Stimulated activated CD8-positive, alpha-beta memory T cell treated with anti-CD3 and anti-CD28 coated beads, Interleukin-15, amount 100 ng/mL, for 48 hours (primary cell): ENCODE data around the gene STAMBP.
"Not testable (repeated sequence)": the region's sequence is repeated elsewhere in the genome, so short reads cannot be mapped to it uniquely, and the experiment has no call there.

Experiments used
- DNase-seq, 2 donors: peaks; one replicate each; pipeline ENCODE4 v3.0.0-alpha.2; 2020; ENCODE audit warnings: low read depth in 2 of 2

The STAMBP gene

GRCh38 chr2:73828818-73829570, at the start of gene STAMBP:
TSS of gene STAMBP (plus strand) at chr2:73828961. CDS start at chr2:73830857, 1,896 bp downstream.
- peak; percentile 82 to 83 for DNase-seq

DNA sequence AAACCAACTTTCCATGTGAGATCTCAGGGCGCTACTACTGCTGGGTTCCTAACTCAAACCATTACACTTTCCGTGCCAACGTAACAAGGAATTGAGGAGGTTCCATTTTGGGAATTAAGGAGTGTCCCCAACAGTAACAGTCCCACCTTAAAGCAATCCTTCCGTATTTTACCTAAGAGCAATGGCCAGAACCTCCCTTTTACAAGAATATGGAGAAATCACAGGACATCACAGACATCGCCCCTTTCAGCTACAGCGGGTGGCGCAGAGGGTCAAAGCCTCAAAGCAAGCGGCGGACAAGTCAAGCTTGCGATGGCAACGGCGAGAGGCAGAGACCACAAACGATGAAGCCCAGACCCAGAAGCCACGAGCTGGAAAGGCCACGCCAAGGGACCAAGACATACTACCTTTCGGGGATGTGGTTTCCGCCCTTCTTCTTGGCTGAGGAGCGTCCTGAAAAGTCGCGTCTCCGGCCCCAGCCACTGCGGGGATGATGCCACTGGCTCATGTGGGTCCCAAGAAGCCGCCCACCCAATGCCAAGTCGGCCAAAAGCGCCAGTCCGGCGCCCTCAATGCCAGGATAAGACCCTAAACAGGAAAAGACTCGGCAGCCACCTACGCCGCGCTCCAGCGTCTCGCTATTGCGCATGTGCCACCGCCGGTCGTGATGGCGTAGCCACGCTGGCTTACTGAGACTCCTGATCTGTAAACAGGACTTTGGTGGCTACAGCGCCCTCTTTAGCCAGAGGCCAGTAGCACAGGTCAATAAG, 49.1 kb upstream of the STAMBP start, which contains the start of gene DUSP11:
Gene DUSP11 (minus strand): TSS at position 637 of the 770 bp plus-strand sequence. CDS start 129 bp downstream, at position 508.
- peak; percentile 90 to 92 for DNase-seq

GRCh38 chr2:73780237-73780582, 48.6 kb upstream of the STAMBP start:
- no peak for DNase-seq

DNA sequence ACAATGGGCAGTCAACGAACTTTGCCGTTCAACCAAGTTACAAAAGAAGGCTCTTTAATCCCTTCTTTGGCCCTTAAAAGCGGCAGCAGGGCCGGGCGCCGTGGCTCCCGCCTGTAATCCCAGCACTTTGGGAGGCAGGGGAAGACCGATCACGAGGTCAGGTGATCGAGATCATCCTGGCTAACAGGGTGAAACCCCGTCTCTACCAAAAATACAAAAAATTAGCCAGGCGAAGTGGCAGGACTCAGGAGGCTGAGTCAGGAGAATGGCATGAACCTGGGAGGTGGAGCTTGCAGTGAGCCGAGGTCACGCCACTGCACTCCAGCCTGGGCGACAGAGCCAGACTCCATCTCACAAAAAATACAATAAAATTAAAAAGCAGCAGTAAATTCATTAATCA, 45.4 kb upstream of the STAMBP start:
- not testable (repeated sequence) for DNase-seq

- not testable (repeated sequence) for DNase-seq
Measured at GRCh38 chr2:73783883-73784282, 44.9 kb upstream of the STAMBP start, which contains the start of gene C2orf78. TSS of gene C2orf78 (plus strand) at chr2:73784183. CDS start at chr2:73784310, 127 bp downstream.

- DNase-seq = no peak
Measured at GRCh38 chr2:73811878-73812277, 16.9 kb upstream of the STAMBP start.

- no peak for DNase-seq
Measured at GRCh38 chr2:73812635-73813034, 16.1 kb upstream of the STAMBP start.

DNA sequence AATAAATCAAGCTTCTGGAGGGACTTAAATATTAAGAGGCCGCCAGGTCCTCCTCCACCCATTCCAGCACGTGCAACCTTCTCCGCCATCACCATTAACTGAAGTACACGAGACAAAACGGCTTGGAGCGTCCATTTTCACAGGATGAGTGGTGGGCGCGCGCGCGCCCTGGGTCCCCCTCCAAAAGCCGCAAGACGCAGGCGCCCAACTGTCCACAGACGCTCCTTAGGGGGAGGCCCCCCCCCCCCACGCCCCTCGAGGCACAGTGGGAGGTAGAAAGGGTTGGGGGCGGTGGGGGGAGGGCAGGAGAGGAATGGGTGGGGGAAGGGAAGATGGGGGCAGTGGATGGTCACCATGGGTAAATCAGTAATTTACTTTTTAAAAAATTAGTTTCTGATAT, 10.5 kb upstream of the STAMBP start:
- no peak for DNase-seq

DNA sequence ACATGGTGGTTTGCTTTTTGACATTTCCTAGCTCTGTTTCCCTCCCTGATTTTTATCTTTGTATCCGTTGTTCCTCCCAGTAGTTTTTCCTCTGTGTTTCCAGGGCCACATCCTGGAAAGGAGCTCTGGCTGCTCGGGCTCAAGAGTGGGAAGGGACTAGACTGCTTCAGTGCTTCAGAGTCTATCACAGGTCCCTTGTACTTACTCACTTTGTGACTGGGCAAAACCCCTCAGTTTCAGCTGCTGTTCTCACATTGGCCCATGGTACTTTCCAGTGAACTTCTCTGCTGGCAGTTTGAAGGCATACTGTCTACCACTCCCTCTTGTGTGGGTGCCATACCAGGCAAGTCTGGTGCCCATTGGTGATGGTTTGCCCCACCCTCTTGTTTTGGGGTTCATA, 7.5 kb upstream of the STAMBP start:
- DNase-seq = peak; percentile 7 to 25

GRCh38 chr2:73821669-73822068, 7.1 kb upstream of the STAMBP start:
- no peak for DNase-seq

GRCh38 chr2:73822276-73822675, 6.5 kb upstream of the STAMBP start:
- DNase-seq = no peak

GRCh38 chr2:73822991-73823390, 5.8 kb upstream of the STAMBP start:
- DNase-seq = no peak

DNA sequence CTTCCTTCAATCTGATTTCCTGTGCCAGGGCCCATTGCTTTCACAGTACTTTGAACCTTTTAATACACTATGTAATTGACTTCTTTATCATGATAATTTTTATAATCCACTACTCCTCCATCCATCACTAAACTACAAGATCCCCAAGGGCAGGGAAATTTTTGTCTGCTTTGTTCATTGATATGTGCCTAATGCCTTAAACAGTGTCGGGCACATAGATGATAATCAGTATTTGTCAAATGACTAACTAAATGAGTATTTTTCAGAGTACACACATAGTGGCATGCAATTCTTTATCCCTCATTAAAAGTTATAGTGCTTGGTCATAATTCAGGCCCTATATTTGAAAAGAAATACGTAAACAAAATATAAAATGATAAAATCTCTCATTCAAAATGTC, 5.3 kb upstream of the STAMBP start:
- no peak for DNase-seq

GRCh38 chr2:73823916-73824523, 4.7 kb upstream of the STAMBP start:
- DNase-seq = no peak

- DNase-seq = no peak
Measured at GRCh38 chr2:73825408-73825807, 3.4 kb upstream of the STAMBP start.

GRCh38 chr2:73827018-73827417, 1.7 kb upstream of the STAMBP start:
- no peak for DNase-seq

DNA sequence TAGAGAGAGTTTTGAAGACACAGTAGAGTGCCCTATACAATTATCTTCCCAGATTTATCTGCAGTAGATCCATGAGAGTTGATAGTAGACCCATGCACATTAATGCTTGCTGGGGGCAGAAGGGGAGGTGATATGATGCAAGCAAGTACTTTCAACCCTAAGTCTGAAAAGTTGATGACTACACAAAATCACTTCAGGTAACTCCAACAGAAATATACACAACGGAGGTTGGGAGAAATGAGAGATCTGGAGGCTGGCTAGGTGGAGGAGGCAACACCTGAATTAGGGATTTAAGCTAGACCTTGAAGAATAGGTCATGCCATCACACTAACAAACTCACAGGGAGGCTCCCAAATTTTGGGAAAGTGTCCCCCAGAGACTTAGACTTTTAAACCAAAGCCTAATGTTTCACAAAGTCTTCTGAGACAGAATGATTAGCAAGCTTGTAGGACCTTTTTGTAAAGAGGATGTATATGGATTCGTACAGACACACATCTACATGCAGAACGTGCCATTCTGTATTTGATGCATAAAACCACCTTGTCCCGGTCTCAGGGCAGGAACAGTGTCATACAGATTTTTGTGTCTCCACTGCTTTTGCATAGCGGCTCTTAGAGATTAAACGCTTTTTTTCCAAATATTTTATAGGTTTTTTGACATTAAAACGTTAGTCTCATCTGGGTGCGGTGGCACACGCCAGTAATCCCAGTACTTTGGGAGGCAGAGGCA, 937 bp upstream of the STAMBP start:
- DNase-seq = no peak

DNA sequence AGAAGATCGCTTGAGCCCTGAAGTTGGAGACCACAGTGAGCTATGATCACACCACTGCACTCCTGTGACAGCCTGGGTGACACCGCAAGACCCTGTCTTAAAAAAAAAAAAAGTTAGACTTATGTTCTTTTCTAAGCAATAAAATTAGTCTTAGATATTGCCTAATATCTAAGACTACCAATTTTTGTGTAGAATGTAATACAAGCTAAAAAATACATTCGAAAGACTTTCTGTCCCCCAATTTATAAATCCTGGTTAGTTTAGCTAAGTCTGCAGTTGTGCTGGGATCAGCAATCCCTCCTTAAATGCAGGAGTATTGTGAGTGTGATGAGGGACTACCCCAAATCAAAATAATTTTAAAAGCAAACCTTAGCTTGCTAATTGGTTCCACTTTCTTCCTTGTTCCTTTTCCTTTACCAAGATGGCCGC, 358 bp upstream of the STAMBP start:
- DNase-seq = no peak

DNA sequence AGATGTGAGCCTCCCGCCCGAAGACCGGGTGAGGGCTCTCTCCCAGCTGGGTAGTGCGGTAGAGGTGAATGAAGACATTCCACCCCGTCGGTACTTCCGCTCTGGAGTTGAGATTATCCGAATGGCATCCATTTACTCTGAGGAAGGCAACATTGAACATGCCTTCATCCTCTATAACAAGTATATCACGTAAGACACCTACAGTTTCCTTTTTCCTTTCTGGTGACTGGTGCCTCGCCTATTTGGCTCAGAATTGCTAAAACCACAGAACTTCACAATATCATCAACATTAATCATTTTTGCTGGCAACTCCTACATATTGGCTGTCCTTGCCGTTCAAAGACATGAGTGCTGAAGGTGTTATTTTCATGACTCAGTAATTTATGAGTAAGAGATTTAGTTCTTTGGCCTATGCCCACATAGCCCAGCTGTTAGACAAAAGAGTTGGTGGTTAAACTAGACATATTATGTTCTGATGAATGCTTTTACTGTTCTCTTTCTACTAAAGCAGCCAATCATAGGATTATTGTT, 2.2 kb downstream of the STAMBP start:
- DNase-seq = peak; percentile 21 to 27

GRCh38 chr2:73832930-73833329, 4.2 kb downstream of the STAMBP start:
- DNase-seq = no peak

DNA sequence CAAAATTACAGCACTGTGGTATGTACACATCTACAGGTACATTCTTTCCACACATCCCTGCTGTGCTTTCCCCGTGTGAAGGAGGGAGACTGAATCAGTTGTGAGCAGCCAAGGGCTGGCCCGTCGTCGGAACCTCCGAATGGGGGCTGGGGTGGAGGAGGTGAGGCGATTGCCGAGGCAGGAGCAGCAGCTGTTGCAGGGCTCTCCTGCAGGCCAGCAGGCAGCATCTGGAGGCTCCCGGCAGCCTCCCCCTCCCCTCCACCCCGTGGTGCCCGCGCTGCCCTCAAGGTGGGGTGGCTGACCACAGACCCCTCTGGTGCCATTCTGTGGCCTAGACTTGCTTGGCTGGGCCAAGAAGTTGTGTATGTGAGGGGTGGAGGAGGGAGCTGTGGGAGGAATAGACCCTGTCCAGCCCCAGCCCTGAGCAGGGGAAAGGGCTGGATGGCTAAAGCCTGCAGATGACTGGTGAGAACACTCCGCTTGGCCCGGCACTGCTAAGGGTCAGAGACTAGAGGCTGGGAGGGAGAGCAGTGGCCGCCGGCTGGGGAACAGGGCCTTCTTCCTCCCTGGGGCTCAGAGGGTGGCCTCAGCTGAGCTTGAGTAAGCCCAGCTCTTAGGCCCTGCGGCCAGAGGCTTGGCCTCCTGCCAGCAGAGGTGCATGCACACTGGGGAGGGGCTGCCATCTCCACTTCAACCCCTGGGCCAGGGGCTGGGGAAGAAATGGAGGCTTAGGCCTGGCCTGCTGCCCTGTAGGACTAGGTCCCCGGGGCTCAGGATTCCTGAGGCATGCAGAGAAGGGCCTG, 7.6 kb downstream of the STAMBP start:
- DNase-seq = no peak
